ENCODE data around the gene GPR107.

Gene GPR107

GRCh38 chr9:130159915-130160670 is 106.4 kb downstream of the GPR107 start:
- no peak for DNase-seq (ENCODE audit: low read depth, low spot score)

GRCh38 chr9:130160862-130161470 is 107.3 kb downstream of the GPR107 start:
- no peak for DNase-seq (ENCODE audit: low read depth, low spot score)

GRCh38 chr9:130165579-130165978 is 111.9 kb downstream of the GPR107 start:
- no peak for DNase-seq (ENCODE audit: low read depth, low spot score)

- DNase-seq (ENCODE audit: low read depth, low spot score) = no peak
Measured at GRCh38 chr9:130166399-130166798, 112.7 kb downstream of the GPR107 start.

- DNase-seq (ENCODE audit: low read depth, low spot score) = no peak
Measured at GRCh38 chr9:130167927-130168326, 114.2 kb downstream of the GPR107 start.

GRCh38 chr9:130171226-130172148 is 117.8 kb downstream of the GPR107 start:
- DNase-seq (ENCODE audit: low read depth, low spot score) = no peak

- DNase-seq (ENCODE audit: low read depth, low spot score) = peak; percentile 92
Measured at GRCh38 chr9:130172161-130172857, 118.6 kb downstream of the GPR107 start, which contains the start of gene NCS1. Gene NCS1 (plus strand): TSS chr9:130172404. CDS start chr9:130172664, 260 bp downstream.

- DNase-seq (ENCODE audit: low read depth, low spot score) = peak; percentile 72
Measured at GRCh38 chr9:130172858-130173665, 119.4 kb downstream of the GPR107 start.

- peak; percentile 56 for DNase-seq (ENCODE audit: low read depth, low spot score)
Measured at GRCh38 chr9:130173666-130173983, 119.9 kb downstream of the GPR107 start.

GRCh38 chr9:130174025-130174424 is 120.3 kb downstream of the GPR107 start:
- no peak for DNase-seq (ENCODE audit: low read depth, low spot score)

- DNase-seq (ENCODE audit: low read depth, low spot score) = no peak
Measured at GRCh38 chr9:130174920-130175321, 121.2 kb downstream of the GPR107 start.

GRCh38 chr9:130175355-130175754 is 121.6 kb downstream of the GPR107 start:
- DNase-seq (ENCODE audit: low read depth, low spot score) = no peak

GRCh38 chr9:130176760-130177159 is 123.1 kb downstream of the GPR107 start:
- no peak for DNase-seq (ENCODE audit: low read depth, low spot score)

GRCh38 chr9:130177898-130178805 is 124.4 kb downstream of the GPR107 start:
- peak; percentile 73 for DNase-seq (ENCODE audit: low read depth, low spot score)

GRCh38 chr9:130179331-130179907 is 125.7 kb downstream of the GPR107 start:
- DNase-seq (ENCODE audit: low read depth, low spot score) = no peak

- no peak for DNase-seq (ENCODE audit: low read depth, low spot score)
Measured at GRCh38 chr9:130180516-130180915, 126.8 kb downstream of the GPR107 start.

GRCh38 chr9:130181678-130182380 is 128.1 kb downstream of the GPR107 start:
- no peak for DNase-seq (ENCODE audit: low read depth, low spot score)

GRCh38 chr9:130182381-130182909 is 128.7 kb downstream of the GPR107 start:
- DNase-seq (ENCODE audit: low read depth, low spot score) = no peak
